ENCODE data around the gene ODAD3.

Gene ODAD3

GRCh38 chr19:11420429-11421370 is 14.2 kb downstream of the ODAD3 start:
- no peak for DNase-seq (ENCODE audit: low read depth)
- H3K4me3 ChIP-seq (ENCODE audit: low read depth, low read length) = no peak overlapping the region
- TF ChIP-seq CTCF (IDR thresholded peaks at IDR 0.05; ENCODE audit: control insufficient read depth, extremely low read depth, insufficient read depth) = no peak

- no peak within 1 kb of the TSS for H3K4me3 ChIP-seq (ENCODE audit: low read depth, low read length)
- DNase-seq (ENCODE audit: low read depth) = no peak
- TF ChIP-seq CTCF (IDR thresholded peaks at IDR 0.05; ENCODE audit: control insufficient read depth, extremely low read depth, insufficient read depth) = no peak
Measured at GRCh38 chr19:11418549-11419506, 16.1 kb downstream of the ODAD3 start, which contains the start of gene RGL3. Gene RGL3, minus strand, starts transcription at chr19:11419314. Its CDS starts 36 bp downstream, at chr19:11419278.

- DNase-seq (ENCODE audit: low read depth) = no peak
- TF ChIP-seq CTCF (IDR thresholded peaks at IDR 0.05; ENCODE audit: control insufficient read depth, extremely low read depth, insufficient read depth) = no peak
- H3K4me3 ChIP-seq (ENCODE audit: low read depth, low read length) = no peak overlapping the region
Measured at GRCh38 chr19:11418094-11418548, 16.8 kb downstream of the ODAD3 start.

- no peak overlapping the region for H3K4me3 ChIP-seq (ENCODE audit: low read depth, low read length)
- DNase-seq (ENCODE audit: low read depth) = no peak
- no peak for TF ChIP-seq CTCF (IDR thresholded peaks at IDR 0.05; ENCODE audit: control insufficient read depth, extremely low read depth, insufficient read depth)
Measured at GRCh38 chr19:11416346-11417052, 18.4 kb downstream of the ODAD3 start.

- DNase-seq (ENCODE audit: low read depth) = no peak
- H3K4me3 ChIP-seq (ENCODE audit: low read depth, low read length) = no peak overlapping the region
Measured at GRCh38 chr19:11414544-11414943, 20.4 kb downstream of the ODAD3 start.

More at GRCh38 chr19:11414544-11414943, 20.4 kb downstream of the ODAD3 start:
- TF ChIP-seq CTCF (IDR thresholded peaks at IDR 0.05; ENCODE audit: control insufficient read depth, extremely low read depth, insufficient read depth) = no peak
